Stimulated activated CD8-positive, alpha-beta memory T cell treated with anti-CD3 and anti-CD28 coated beads, Interleukin-4, amount 100 ng/mL, for 1 hour (primary cell): Measurements from ENCODE around the gene RAB24.
"Not testable (repeated sequence)": the region's sequence is repeated elsewhere in the genome, so short reads cannot be mapped to it uniquely, and the experiment has no call there.

Source experiments
- DNase-seq, 2 donors: peaks; one replicate each; pipeline ENCODE4 v3.0.0-alpha.2; 2020; ENCODE audit warnings: low read depth in 2 of 2, low spot score in 1 of 2

Gene RAB24

GRCh38 chr5:177303121-177303924 lies at the start of gene RAB24, which contains the start of gene PRELID1:
RAB24 (minus strand) TSS chr5:177303719; CDS start chr5:177303288, 431 bp downstream.
PRELID1 (plus strand) TSS chr5:177303799; CDS start chr5:177303986, 187 bp downstream.
- DNase-seq = peak; percentile 78 to 84

GRCh38 chr5:177353093-177353492 lies 49.6 kb upstream of the RAB24 start:
- no peak for DNase-seq

DNA sequence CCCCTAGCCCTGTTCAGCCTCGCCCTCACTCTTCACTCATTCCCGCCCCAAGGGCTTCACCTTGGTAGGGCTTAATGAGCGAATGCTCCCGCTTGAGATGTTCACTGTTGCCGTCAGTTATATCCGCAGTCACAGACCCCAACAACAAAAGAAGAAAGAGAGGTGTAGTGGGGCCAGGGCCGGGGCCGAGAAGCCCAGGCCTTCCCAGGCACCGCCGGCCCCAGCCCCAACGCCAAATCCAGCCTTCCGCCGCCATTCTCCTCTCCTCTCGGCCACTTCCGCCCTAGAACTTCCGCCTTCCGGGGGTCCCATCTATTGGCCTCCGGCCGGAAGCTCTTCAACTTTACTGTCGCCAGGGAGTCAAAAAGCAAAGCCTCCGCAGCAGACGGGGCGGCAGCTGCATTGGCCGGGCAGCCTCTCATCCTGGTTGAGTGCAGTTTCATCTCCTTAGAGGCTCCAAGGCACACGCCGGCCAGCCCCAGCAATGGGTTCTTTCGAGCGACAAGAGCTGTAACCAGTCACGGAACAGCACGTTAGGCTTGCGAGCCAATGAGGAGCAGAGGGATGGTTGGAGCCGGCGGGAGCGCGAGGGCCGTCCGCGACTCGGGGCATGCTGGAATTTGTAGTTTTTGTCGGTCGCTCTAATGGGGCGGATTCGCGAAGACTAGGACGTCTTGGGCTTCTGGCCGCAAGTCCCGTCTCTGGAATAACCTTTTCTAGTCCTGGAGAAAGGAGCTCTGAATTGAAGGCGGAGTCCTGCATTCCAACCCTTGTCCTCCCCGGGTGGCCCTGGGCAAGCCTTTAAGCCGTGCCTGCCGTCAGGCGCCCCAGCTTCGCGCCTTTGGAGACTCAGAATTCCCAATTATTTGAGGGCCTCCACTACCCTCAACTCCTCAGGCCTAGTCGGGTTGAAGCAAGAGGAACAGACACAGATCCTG lies 48.1 kb upstream of the RAB24 start, which contains the start of gene LMAN2:
LMAN2 (minus strand) TSS at position 277 of the 938 bp plus-strand sequence; CDS start at position 256, 21 bp downstream.
- peak; percentile 67 to 76 for DNase-seq

DNA sequence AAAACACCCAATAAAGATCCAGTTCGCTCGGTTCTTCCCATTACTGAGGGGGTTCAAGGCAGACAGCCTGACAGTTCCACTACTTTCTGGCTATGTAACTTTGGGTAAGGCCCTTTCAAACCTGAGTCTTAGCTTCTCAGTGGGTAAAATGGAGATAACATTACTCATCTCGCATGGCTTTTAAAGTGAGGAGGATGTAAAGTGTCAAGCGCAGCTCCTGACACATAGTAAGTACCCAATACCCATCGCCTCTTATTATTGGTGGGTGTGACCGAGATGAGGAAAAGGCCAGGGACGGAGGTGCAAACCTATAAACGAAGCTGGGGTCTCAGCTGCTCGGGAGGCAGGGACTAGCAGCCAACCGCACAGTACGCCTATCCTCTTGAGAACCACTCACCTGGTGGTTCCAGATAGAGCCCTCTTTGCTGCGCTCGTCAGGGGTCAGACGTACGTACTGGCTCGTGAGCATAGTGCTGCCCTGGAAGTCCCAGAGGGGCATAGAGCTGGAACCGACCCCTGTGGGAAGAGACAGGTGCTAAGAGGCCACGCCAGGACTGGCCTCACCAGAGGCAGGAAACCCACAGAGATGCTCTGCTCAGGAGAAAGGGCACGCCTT lies 47.4 kb upstream of the RAB24 start:
- no peak for DNase-seq

- DNase-seq = no peak
Observed at GRCh38 chr5:177349762-177350161, 46.2 kb upstream of the RAB24 start.

- DNase-seq = no peak
Observed at GRCh38 chr5:177349362-177349647, 45.8 kb upstream of the RAB24 start.

DNA sequence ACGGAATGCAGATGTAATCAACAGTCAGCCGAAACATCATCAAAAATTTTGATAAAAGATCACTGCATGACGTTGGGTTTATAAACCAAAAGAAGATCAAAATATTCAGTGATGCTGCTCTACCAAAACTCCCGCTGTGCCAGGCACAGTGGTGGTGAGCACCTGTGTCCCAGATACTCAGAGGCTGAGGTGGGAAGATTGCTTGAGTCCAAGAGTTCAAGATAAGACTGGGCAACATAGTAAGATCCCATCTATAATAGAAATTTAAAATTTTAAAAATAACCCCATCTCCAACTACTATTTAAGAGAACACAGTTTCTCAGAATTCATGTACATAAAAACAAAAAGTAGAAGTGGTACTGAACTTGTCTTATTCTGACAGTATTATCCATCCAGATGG lies 44.2 kb upstream of the RAB24 start:
- DNase-seq = no peak

DNA sequence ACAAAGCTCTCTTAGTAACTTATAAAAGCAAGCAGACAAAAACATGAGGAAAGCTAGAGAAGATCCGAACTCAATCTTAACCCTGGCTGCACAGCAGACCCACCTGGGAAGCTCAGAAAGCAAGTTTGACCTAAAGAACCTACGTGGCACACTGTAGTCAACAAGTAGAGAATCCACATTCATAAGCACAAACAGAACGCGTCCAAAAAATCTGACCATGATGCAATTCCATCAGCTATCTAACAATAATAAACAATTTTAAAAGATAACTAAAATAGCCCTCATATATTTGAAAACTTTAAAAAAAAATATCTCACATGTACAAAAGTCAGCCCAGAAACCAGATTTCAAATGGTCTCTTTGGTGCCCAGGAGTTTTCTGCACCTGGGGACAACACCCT lies 43.3 kb upstream of the RAB24 start:
- DNase-seq = no peak

GRCh38 chr5:177344891-177345290 lies 41.4 kb upstream of the RAB24 start:
- DNase-seq = no peak

DNA sequence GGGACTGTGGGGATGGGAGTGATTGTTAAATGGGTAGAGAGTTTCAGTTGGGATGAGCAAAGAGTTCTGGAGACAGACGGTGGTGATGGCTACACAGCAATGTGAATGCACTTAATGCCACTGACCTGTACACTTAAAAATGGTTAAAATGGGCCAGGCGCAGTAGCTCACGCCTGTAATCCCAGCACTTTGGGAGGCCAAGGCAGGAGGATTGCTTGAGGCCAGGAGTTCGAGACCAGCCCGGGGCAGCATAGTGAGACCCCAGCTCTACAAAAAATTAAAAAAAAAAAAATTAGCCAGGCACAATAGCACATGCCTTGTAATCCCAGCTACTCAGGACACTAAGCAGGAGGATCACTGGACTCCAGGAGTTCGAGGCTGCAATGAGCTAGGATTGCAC lies 40.3 kb upstream of the RAB24 start:
- DNase-seq = no peak

- not testable (repeated sequence) for DNase-seq
Observed at GRCh38 chr5:177343000-177343399, 39.5 kb upstream of the RAB24 start.

DNA sequence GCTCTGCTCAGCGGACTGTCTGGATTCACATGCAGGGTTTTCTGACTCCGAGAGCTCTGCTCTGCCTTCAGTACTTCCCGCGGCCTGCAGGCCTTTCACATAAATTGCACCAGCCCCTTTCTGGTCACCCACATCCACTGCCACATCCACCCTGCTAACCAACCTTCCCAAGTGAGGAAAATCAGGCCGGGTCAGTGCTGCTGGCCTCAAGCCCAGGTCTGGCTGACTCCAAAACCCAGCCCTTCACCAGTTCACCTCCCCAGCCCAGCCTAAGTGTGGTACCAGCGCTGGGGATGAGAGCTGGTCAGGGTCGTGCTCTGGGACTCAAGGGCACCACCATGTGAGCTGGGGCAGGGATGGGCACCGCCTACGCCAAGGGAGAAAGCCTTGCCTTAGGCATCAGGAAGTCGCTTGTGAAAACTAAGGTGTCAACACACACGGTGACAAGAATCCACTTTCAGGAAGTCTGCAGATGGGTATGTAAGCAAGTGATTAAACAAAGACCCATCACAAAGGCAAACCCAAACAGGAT lies 35.7 kb upstream of the RAB24 start:
- DNase-seq = no peak

DNA sequence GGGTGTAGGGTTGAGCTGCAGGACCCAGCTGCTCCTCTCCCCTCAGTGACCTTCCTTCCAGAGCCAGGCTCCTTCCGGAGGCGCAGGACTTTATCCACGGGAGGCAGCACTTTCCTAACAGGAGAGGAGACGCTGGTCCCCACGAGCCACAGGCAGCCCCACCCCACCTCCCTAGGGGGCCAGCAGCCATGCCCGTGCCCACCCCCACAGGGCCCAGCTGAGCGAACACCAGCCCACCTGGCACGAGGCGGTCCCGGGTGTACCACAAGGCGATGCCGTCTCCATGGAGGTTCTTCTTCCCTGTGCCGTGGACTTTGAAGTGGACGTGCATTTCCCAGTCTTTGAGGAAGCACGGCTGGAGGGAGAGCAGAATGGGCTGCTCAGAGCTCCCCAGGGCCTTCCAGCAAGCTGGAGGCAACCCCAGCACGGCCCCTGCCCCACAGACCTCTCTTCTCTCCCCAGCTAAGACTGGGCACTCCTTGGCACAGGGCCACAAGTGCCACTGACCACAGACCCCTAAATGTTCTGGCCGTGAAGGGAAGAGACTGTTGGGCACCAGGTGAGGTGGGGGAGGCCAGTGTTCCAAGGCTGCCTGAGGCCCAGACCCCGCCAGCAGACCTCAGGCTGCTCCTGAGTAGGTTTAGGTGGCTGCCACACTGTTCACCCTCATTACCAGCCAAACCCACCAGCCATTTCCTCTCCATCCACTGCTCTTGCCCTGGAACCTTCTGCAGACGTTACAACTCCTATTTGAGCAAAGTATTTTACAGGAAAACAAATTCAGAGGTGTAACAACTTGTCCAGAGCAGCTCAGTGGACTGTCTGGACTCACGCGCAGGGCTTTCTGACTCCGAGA lies 35.0 kb upstream of the RAB24 start:
- no peak for DNase-seq

- DNase-seq = no peak
Observed at GRCh38 chr5:177336603-177337494, 33.3 kb upstream of the RAB24 start.

DNA sequence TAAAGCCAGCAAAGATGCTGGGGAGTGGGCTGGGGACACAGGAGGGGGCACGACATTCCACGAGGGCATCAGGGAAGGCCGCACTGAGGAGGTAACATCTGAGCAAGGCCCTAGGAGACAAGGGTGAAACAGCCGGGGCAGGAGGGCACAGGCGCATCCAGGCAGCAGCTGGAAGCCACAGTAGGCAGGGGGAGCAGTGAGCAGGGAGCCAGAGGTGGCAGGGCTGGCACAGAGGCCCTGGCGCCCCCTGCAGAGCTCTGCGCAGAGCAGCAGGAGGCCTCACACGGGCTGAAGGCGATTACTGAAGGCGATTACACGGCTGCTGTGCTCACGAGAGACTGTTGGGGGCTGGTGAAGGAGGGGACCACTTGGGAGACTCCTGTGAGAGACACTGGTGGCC lies 32.6 kb upstream of the RAB24 start:
- no peak for DNase-seq

- DNase-seq = no peak
Observed at GRCh38 chr5:177335701-177336065, 32.2 kb upstream of the RAB24 start.

DNA sequence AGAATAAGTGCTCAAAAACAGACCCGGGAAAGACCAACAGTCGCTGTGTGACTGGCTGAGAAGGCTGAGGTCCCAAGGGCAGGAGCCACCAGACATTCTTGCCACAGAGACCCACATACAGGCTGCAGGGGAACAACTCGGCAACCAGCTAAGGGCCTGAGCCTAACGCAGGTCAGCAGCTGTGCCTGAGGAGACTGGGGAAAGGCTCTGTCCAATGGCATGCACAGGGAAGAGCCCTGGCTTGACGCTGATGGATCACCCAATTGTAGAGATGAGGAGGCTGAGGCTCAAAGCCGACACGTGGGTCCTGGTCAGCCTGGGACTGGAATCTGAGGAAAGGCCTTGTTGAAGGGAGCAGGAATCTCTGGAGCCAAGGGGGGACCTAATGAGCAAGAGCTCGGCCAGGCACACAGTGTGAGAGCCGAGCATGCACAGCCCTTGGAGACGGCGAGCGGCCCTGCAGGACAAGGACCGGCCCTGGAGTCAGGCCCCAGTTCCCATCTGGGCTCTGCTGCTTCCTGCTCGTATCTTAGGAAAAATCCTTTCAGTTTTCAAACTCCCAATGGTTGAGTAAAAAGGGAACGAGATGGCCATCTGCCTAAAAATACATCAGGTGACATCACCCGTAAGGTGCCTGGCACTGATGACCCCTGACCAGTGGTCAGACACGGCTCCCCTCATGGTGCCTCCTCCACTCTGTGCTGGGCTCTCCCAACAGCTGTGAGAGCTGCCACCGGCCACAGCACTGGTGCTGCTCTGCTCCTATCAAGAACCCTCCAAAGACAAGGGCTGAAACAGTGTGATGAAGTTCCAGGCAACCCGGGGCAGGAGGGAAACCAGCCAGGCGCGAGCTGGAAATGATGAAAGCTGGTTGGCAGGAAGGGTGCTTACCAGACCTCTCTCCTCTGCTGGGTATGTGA lies 31.5 kb upstream of the RAB24 start:
- DNase-seq = no peak

DNA sequence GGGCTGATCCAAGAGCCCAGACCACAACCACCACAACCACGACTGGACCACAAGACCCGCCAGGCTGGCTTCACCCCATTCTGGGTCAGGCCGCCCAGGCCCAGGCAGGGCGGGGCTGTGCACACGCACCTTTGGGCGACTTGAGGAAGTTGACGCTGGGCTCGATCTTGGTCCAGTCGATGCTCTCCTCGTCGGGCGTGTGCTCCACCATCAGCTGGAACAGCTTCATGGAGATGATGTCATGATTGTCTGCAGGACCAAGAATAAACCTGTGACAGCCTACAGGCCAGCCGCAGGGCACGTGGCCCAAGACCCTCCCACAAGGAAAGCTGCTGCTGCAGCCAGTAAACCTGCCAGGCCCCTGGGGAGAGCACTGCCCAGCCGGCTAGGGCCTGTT lies 30.6 kb upstream of the RAB24 start:
- no peak for DNase-seq
